SK-N-MC (cell line): ENCODE results near the gene CTNNA3.

ENCODE experiments used
- EZH2 ChIP-seq: fragments of 200-600 bp; sonication (generic); IDR thresholded peaks from one replicate; pipeline ENCODE4 v1.6.1; 2017; ENCODE audit warnings: antibody characterized with exemption
- POLR2AphosphoS5 ChIP-seq: IDR thresholded peaks from 2 replicates; pipeline ENCODE4 v1.6.1; 2012; ENCODE audit warnings: mild to moderate bottlenecking, low read depth, low read length, borderline replicate concordance

GRCh38 chr10:65943451-65943850, 1752.5 kb downstream of the CTNNA3 start:
- TF ChIP-seq EZH2 (no peak), POLR2AphosphoS5 (no peak)
